Measurements from ENCODE around the gene TBC1D22A. TPM values are rescaled to one million over a fixed set of nuclear protein-coding genes. Genes with fewer than 3 reads are reported as not detected.

Gene TBC1D22A
- polyA plus RNA-seq, 1 experiment, result 19.8 TPM

- POLR2A ChIA-PET, result interaction anchor here (1.1 to 1.3 kb wide), 2 partner anchors 16 to 24 kb away, joined by 5 to 8 read pairs; partner anchors contain the start of gene TBC1D22A
- CTCF ChIA-PET, result interaction anchor here (1.1 kb wide), 1 partner anchor 21 kb away, joined by 5 read pairs; no protein-coding TSS in a partner anchor
- Histone ChIP-seq H3K27ac (ENCODE audit: low read depth, low read length) (peak within 1 kb of the TSS; percentile 39), H3K27me3 (ENCODE audit: control insufficient read depth, insufficient read depth, low read length) (no peaks in the 10 kb centered on the region), H3K4me3 (ENCODE audit: low read depth, low read length) (peak within 1 kb of the TSS; percentile 76), H3K9me3 (ENCODE audit: control insufficient read depth, insufficient read depth, low read length) (peaks cover 2% of the 10 kb centered on the region)
- no peak for TF ChIP-seq CTCF (IDR thresholded peaks at IDR 0.05; ENCODE audit: low read depth, low read length)
- no peak for DNase-seq (ENCODE audit: low read depth, low spot score)
These were observed 24.3 kb upstream of the TBC1D22A start, which contains the start of gene CERK for GRCh38 chr22:46737976-46738646. Gene CERK, minus strand, starts transcription at chr22:46738252. Its CDS starts 104 bp downstream, at chr22:46738148.

- Histone ChIP-seq H3K9me3 (ENCODE audit: control insufficient read depth, insufficient read depth, low read length) (peaks cover 4% of the 10 kb centered on the region), H3K27ac (ENCODE audit: low read depth, low read length) (peak overlapping the region; percentile 21), H3K27me3 (ENCODE audit: control insufficient read depth, insufficient read depth, low read length) (no peaks in the 10 kb centered on the region), H3K4me3 (ENCODE audit: low read depth, low read length) (peak overlapping the region; percentile 76)
- TF ChIP-seq CTCF (IDR thresholded peaks at IDR 0.05; ENCODE audit: low read depth, low read length), result no peak
- no peak for DNase-seq (ENCODE audit: low read depth, low spot score)
- ChIA-PET CTCF (interaction anchor here (1.1 kb wide), 1 partner anchor 20 kb away, joined by 5 read pairs; no protein-coding TSS in a partner anchor), POLR2A (interaction anchor here (1.1 to 1.3 kb wide), 2 partner anchors 16 to 24 kb away, joined by 5 to 8 read pairs; partner anchors contain the start of gene TBC1D22A)
These were observed 23.8 kb upstream of the TBC1D22A start for GRCh38 chr22:46738647-46739093.

- no peak for DNase-seq (ENCODE audit: low read depth, low spot score)
- Histone ChIP-seq H3K9me3 (ENCODE audit: control insufficient read depth, insufficient read depth, low read length) (peaks cover 4% of the 10 kb centered on the region), H3K27ac (ENCODE audit: low read depth, low read length) (peak overlapping the region; percentile 21), H3K27me3 (ENCODE audit: control insufficient read depth, insufficient read depth, low read length) (no peaks in the 10 kb centered on the region), H3K4me3 (ENCODE audit: low read depth, low read length) (peak overlapping the region; percentile 76)
- POLR2A ChIA-PET, result interaction anchor here (1.1 to 1.3 kb wide), 2 partner anchors 15 to 23 kb away, joined by 5 to 8 read pairs; partner anchors contain the start of gene TBC1D22A
- peak; percentile 20 for TF ChIP-seq CTCF (IDR thresholded peaks at IDR 0.05; ENCODE audit: low read depth, low read length)
- CTCF ChIA-PET, result interaction anchor here (0.6 to 1.3 kb wide), 3 partner anchors 11 to 20 kb away, joined by 3 to 5 read pairs (median 4); no protein-coding TSS in a partner anchor
These were observed 23.2 kb upstream of the TBC1D22A start for GRCh38 chr22:46739094-46739870.

- DNase-seq (ENCODE audit: low read depth, low spot score), result no peak
- no peaks in the 10 kb centered on the region for H3K27me3 ChIP-seq (ENCODE audit: control insufficient read depth, insufficient read depth, low read length)
- no peak overlapping the region for H3K27ac ChIP-seq (ENCODE audit: low read depth, low read length)
- no peak for TF ChIP-seq CTCF (IDR thresholded peaks at IDR 0.05; ENCODE audit: low read depth, low read length)
- H3K9me3 ChIP-seq (ENCODE audit: control insufficient read depth, insufficient read depth, low read length), result peaks cover 4% of the 10 kb centered on the region
- ChIA-PET CTCF (no interaction called here), POLR2A (no interaction called here)
- no peak overlapping the region for H3K4me3 ChIP-seq (ENCODE audit: low read depth, low read length)
These were observed 21.3 kb upstream of the TBC1D22A start for GRCh38 chr22:46740910-46741780.

All from AG04450 (cell line).